ENCODE results near the gene TNNT1.

- TF ChIP-seq CTCF (IDR thresholded peaks at IDR 0.05; ENCODE audit: borderline replicate concordance, extremely low read depth, low read length, poor library complexity, severe bottlenecking) = no peak
- TF ChIP-seq EZH2 (IDR thresholded peaks at IDR 0.05; ENCODE audit: borderline replicate concordance, low read depth, low read length, severe bottlenecking) = no peak
Observed at GRCh38 chr19:55178781-55179599, 30.0 kb upstream of the TNNT1 start.
